Suppressor macrophage (primary cell): ENCODE measurements around the gene PSME3.

ENCODE experiments used
- DNase-seq, 4 experiments: peaks; one replicate each; pipeline ENCODE4 v3.0.0-alpha.2; 2020 to 2022
- total RNA-seq, 17 experiments: gene quantifications; one replicate each; lab custom pipeline; 2026; ENCODE audit warnings: mixed read lengths in 6 of 17, inconsistent platforms in 3 of 17; lab: John Stamatoyannopoulos, UW

PSME3 gene, protein sequence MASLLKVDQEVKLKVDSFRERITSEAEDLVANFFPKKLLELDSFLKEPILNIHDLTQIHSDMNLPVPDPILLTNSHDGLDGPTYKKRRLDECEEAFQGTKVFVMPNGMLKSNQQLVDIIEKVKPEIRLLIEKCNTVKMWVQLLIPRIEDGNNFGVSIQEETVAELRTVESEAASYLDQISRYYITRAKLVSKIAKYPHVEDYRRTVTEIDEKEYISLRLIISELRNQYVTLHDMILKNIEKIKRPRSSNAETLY
- 38.5 to 128 (median 60.0) reads per million in 17 experiments for total RNA-seq

DNA sequence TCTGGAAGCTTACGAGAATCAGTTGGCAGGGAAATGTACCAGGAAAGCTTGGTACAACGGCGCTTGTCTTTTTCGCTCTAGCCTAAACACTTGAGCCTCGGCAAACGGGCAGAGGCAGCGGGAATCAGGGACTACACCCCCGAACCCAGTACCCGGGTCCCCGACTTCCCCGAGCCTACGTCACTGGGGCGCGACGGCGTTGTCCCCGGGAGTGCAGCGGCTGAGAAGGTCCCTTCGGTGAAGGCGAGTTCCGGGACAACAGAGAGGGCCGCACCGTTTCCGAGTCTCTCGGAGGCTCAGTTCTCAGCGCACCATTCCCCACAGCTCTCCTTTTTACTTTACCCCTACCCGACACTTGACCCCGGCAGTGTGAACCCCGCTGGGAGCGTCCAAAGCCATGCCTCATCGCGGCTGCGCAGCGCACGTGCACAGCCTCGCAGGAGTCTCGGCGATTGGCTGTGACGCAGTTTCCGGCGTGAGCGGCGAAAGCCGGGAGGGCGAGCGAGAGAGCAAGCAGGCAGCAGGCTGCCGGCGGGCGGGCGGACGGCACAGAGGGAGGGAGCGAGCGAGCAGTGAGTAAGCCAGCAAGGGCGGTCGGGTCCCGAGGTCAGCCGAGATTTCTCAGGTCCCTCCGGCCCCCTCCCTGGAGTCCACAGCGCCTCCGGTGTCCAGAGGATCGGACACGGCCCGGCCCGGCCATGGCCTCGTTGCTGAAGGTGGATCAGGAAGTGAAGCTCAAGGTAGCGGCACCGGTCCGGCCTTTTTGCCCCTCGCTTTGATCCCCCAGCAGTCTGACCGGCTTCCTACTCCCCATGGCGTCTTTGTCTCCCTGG is at the start of gene PSME3:
Gene PSME3 (plus strand): TSS at position 464 of the 833 bp plus-strand sequence. CDS start 235 bp downstream, at position 699.
- DNase-seq: peak; percentile 92 to 95 (median 95)

DNA sequence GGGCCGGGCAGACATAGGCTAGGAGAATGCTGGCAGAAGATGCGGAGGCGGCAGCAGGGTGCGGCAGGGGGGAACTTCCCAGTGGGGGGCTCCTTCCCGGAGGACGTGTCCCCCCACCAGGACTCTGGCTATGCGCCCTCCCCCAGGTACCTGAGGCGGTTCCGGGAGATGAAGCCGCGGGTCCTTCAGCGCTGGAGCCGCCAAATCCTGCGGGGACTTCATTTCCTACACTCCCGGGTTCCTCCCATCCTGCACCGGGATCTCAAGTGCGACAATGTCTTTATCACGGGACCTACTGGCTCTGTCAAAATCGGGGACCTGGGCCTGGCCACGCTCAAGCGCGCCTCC is 49.4 kb upstream of the PSME3 start:
- DNase-seq: no peak

DNA sequence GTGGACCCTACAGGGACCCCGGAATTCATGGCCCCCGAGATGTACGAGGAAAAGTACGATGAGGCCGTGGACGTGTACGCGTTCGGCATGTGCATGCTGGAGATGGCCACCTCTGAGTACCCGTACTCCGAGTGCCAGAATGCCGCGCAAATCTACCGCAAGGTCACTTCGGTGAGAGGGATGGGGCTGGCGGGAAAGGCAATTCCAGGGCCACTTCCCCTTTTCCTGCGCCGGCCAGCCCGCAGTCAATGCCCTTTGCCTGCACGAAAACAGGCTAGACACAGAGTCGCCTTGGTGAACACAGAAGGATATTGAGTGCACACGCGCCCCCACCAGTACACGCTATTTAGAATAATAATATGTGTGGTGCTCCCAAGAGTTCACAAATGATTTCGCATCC is 48.8 kb upstream of the PSME3 start:
- peak; percentile 53 to 76 (median 59) for DNase-seq

DNA sequence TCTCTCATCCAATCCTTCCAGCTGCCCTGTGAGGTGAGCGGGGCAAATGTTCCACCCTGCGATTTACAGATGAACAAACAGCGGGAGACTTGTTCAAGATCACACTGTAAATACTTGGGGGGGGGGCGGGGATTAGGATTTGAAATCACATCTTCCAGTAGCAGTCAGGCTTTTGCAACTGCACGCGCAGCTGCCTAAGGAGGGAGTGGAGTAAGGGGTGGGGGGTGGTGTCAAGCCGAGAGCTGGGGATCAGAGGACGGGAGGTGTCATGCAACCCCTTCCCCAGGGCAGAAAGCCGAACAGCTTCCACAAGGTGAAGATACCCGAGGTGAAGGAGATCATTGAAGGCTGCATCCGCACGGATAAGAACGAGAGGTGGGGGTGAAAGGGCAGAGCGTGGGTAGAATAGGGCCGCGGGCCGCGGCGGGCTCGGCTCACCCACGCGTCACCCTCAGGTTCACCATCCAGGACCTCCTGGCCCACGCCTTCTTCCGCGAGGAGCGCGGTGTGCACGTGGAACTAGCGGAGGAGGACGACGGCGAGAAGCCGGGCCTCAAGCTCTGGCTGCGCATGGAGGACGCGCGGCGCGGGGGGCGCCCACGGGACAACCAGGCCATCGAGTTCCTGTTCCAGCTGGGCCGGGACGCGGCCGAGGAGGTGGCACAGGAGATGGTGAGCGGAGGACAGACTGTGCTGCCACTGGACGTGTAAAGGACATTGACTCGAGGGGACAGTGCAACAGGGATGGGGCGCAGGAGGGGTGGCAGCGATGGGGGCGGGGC is 48.2 kb upstream of the PSME3 start:
- DNase-seq: peak; percentile 31 to 75 (median 46)

DNA sequence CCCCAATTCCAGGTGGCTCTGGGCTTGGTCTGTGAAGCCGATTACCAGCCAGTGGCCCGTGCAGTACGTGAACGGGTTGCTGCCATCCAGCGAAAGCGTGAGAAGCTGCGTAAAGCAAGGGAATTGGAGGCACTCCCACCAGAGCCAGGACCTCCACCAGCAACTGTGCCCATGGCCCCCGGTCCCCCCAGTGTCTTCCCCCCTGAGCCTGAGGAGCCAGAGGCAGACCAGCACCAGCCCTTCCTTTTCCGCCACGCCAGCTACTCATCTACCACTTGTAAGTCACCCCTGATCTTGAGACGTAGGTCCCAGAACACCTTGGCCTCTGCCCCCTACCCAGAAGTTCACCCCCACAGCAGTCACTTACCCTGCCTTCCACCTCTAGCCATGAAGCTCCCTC is 45.9 kb upstream of the PSME3 start:
- no peak for DNase-seq

DNA sequence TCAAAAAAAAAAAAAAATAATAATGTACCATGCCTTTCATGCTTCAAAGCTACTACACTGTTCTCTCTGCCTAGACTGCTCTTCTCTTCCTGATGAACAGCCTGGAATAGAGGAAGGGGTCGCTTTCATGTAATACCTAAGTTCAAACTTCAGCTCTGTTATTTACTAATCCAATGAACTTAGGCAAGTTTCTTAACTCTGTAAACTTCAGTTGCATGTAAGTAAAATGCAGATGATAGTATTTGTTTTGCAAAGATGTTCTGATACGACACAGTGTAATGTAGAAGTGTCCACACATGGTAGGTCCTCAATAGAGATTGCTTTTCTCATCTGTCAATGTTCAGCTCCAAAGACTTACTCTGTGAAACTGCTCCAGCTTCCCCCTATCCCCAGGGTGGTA is 41.2 kb upstream of the PSME3 start:
- DNase-seq: no peak

DNA sequence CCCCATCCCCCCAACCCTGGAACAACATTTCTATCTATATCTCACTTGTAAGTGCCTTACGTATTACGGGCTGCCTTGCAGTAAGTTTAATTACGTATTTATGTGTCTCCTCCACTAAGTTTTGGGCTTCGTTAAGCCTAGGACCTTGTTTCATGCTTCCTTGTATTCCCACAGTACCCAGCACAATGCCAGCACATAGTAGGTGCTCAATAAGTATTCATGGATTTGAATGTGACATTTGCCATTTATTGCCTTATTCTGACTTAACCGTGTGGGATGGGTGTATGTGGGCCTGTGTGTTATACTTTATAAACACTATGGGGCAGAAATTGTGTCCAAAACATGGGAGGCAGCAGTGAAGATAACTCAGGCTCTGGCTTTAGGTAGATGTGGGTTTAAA is 40.7 kb upstream of the PSME3 start:
- DNase-seq: no peak

DNA sequence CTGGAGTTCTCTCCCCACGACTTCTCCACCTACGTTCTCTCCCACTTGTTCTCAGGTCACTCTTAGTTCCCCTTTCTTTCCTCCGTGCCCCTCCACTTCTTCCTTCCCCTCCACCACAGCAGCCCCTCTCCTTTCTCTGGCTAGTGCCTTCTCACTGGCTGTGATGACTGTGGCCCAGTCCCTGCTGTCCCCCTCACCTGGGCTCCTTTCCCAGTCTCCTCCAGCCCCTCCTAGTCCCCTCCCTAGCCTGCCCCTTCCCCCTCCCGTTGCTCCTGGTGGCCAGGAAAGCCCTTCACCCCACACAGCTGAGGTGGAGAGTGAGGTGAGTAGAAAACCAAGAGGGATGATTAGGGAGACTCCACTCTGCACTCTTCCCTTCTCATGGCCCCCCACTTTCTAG is 38.1 kb upstream of the PSME3 start:
- no peak for DNase-seq

DNA sequence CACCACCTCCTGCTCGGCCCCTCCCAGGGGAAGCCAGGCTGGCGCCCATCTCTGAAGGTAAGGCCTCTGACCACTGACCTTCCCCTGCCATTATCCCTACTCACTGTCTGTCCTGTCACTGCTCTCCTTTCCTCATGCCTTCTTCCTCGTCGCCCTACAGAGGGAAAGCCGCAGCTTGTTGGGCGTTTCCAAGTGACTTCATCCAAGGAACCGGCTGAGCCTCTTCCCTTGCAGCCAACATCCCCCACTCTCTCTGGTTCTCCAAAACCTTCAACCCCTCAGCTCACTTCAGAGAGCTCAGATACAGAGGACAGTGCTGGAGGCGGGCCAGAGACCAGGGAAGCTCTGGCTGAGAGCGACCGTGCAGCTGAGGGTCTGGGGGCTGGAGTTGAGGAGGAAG is 37.7 kb upstream of the PSME3 start:
- DNase-seq: no peak

DNA sequence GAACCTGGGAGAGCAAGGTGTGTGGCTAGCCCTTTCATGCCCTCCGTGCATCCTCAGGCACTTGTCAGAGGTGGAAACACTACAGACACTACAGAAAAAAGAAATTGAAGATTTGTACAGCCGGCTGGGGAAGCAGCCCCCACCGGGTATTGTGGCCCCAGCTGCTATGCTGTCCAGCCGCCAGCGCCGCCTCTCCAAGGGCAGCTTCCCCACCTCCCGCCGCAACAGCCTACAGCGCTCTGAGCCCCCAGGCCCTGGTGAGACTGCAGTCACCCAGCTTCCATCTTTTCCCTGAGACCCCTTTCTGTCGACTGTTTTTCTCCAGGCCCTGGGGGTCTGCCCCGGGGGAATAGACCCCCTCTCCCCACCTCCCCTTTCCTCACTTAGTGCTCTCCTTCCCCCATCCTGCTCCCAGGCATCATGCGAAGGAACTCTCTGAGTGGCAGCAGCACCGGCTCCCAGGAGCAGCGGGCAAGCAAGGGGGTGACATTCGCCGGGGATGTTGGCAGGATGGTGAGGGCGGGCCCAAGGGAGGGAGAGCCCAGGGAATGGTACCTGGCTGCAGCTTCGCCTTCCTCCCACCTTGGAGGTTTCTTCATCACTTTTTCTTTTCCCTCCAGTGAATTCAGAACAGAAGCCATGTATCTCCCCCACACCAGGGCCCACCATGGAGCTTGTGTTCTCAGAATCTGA is 37.0 kb upstream of the PSME3 start:
- no peak for DNase-seq

DNA sequence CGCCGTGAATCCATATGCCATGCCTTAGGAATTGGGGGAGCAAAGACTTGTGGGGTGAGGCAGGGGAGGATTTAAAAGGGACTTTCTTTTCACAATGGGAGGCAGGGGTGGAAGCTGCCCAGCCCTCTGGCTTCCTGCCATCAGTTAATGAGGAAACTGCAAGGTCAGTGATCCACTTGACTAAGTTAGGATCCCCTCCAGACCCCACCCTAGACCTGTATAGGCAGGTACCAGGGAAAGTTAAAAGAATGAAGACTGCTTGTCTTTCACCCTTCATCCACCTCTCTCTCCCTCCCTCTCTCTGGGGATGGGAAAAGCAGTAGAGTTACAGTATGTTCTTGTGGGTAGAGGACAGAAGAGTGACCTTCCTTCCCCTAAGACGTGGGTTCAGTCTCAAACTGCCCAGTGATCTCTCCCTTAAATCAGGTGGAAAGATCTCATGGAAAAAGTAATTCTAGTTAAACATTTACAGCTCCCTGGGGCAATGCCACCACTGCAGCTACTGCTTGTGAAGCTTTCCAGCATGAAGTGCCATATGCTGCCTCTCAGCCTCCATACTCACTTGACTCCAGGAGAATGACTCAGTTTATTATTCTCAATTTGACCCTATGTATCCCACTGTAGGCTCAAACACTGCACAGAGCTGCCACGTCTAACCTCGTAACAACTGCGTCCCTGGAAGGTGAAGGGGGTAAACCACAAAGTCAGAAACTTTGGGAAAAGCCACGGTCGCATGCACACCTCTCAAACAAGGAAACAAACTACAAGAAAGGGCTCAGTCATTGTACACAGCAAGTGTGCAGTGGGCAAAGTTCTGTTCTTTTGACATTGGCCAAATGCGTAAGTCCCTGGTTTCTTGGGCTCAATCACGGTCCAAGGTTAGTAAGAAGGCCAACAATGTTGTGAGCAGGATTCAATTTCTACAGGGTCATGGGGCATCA is 35.9 kb upstream of the PSME3 start:
- DNase-seq: no peak

DNA sequence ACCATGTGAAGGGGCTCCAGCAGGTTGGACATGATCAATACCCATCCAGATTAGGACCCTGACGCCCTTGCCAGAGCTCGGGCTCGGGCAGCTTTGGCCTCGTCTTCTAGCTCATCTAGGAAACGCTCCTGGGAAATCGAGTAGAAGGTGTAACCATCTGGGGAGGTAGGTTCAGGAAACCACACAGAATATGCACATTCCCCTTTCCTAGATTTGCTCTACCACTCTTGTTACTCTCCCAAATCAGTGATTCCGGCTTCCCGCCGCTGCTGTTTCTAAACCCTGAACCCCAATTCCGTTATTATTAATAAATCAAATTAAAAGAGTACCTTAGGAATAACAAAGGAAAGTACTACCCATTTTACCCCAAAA is 35.2 kb upstream of the PSME3 start:
- no peak for DNase-seq

DNA sequence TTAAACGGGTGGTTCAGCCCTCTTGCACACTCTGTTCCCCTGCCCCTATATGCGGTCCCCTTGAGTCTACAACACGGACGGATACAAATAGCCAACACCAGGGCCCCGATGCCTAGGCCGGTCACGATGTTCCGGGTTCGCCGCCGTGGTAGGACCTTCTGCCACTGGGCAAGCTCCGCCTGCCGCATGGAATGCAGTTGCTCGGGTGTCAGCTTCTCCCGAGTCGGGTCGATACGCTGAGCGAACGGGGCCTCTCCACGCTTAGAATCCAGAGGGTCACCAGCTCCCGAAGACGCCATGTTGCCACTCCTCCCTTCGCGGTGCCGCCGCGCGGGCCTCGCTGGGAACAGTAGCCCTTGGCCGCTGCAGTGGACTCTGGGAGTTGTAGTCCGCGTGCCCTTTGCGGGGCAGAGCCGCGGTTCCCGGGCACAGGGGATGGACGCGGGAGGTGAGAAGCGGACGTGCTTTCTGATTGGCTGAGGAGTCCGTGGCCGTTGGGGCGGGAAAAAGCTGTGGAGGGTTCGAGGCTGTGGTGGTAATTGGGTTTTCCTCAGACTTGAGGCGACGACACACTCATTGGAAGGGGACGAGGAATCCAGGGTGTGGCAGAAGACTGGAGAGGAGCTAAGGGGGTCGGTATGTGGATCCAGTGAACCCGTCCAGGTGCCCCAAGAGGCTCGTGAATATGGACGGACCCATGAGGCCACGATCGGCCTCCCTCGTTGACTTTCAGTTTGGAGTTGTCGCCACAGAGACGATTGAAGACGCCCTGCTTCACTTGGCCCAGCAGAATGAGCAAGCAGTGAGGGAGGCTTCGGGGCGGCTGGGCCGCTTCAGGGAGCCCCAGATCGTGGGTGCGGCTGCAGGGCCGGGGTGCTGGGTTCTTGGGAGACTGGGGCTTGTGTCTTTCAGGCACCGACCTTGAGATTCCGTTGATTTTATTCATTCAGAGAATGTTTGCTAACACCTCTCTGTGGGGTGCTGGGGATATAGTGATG is 34.5 kb upstream of the PSME3 start, which contains the start of the genes CNTD1 and COA3:
Gene CNTD1 (plus strand): TSS at position 479 of the 998 bp plus-strand sequence. CDS start 207 bp downstream, at position 686.
Gene COA3 (minus strand): TSS at position 322 of the 998 bp plus-strand sequence. CDS start 23 bp downstream, at position 299.
- DNase-seq: peak; percentile 84 to 92 (median 88)

DNA sequence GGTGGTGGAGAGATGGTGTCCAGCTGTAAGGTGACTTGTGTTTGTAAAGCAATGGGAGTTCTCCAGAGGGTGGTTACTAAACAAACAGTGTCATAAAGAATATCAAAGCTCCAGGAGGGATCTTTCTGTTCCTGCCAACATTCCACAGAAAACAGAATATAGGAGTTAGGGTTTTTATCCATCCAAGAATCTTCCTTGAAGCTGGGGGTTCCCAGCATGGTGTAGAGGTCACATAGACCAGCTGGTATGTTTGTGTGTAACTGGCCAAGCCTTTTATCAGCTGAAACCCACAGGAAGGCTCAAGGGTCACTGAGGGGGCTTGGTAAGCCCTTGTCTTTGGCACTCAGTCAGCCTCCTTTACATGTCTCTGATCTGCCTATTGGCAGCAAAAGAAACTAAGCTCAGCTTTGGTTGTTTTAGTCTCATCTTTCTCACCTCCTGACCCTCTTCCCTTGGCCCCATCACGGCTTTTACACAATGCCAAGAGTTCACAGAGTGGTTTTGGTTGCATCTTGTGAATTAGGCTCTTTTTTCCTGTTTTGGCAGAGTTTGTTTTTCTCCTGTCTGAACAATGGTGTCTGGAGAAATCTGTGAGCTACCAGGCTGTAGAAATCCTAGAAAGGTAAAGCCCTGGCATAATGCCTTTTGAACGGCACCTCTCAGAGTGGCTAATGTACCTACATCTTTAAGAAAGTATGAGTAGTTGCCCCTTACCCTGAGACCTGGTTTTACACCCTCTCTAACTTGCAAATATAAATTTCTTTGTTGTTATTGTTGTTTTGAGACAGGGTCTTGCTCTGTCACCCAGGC is 29.9 kb upstream of the PSME3 start:
- no peak for DNase-seq

DNA sequence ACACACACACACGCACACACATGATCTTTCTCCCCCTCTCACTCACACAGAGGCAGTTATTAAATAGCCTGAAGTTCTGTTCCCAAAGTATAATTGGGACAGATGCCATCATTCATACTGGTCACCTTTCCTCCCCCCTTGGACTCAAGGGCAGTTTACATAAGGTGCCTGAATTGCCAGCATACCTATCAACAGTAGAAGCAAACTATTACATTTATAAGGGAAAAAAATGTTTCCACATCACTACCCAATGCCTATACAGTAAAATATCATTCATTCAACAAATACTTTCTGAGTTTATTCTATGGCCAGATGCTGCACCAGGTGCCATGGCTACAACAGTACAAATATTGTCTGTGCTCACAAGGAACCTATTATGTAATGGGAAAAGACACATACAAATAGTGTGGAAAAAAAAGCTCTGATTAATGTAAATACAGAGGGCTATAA is 28.3 kb upstream of the PSME3 start:
- DNase-seq: no peak

DNA sequence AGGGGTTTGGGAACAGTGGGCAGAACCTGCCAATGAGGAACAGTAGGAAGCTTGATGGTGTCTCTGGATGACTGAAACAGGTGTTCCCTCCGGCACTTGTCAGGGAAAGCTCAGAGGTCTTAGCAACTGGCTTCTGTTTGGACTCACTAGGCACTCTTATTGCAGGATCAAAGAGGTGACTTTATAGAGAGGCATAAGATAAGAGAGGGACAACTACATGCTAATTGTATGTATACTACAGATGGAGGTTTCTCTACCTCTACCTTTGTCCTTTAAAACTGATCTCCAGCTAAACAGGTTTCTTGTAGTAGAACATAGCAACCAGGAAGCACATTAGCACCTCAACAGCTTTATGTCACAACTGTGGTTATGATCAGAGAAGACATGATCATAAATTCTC is 26.9 kb upstream of the PSME3 start:
- no peak for DNase-seq

DNA sequence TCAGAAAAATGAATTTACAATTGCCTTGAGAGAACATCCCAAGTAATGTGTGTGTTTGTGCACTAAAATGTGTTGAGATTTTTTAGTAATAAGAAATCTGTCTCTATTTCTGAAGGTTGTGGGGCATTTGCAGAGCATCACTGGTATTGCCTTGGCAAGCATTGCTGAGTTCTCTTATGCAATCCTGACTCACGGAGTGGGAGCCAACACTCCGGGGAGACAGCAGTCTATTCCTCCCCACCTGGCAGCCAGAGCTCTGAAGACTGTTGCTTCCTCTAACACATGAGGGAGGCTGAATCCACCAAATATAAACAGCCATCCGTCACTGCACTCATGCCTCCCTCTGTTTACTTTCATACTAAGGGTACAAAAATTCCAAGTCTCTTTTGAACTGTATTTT is 23.9 kb upstream of the PSME3 start:
- DNase-seq: no peak

DNA sequence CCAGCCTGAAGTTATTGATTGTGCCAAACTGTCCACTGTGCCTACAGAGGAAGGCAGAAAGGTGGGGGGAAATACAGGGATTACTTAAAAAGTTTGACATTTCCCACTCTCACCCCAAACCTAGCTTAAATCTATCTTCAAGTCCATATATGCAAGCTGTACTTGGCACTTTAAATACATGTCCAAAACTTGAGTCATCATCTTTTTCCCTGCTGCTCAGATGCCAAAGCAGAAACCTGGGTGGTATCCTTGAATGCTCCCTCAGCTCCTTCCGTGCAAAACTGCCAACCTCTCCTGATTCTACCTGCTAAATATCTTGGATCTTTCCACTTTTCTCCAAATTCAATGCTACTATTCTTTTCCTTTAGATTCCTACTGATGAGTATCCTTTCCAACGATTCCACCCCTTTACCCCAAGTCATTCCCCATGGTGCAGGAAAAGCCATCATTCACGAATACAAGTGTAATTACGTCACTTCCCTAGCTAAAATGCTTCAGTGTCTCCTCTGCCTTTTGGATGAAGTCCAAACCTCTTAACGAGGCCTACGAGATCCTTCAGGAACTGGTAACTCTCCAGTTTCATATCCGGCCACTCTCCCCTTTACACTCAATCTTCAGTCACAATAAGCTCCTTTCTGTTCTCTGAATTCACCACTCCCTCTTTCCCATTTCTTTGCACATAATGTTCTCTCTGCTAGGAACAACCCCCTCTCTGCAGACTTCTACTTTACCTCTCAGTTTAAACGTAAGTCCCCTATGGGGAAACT is 18.4 kb upstream of the PSME3 start:
- no peak for DNase-seq
